ENCODE results near the gene RAB23.

The RAB23 gene

DNA sequence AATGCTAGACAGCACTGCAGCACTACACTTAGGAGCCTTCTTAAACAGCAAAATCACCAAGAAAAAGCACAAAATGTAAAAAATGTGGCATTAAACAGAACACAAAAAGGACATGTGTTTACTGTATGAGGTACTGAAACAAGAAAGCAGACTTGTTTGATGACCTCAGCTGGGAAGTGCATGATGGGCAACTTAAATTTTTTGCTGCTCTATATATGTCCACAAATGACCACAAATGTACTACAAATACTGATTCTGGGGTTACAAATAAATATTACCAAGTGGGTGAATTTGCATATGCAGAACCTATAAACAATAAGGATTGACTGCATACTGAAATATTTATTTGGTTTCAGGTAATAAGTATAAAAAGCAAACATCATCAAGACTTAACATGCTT lies 13.1 kb downstream of the RAB23 start:
- H3K9ac ChIP-seq (ENCODE audit: low read depth, low read length, poor library complexity, severe bottlenecking), result no peak overlapping the region
- no peak overlapping the region for H3K4me2 ChIP-seq (ENCODE audit: low read depth, low read length, poor library complexity, severe bottlenecking)
- H3K36me3 ChIP-seq (ENCODE audit: insufficient read depth, low read length), result peaks cover 5% of the 10 kb centered on the region; the same call in 1 of the 2 replicates
- peaks cover 6% of the 10 kb centered on the region for H4K20me1 ChIP-seq (ENCODE audit: insufficient read depth, low read length, poor library complexity, severe bottlenecking)
- no peaks in the 10 kb centered on the region for H3K9me3 ChIP-seq (ENCODE audit: insufficient read depth, low read depth, low read length)
- H3K79me2 ChIP-seq (ENCODE audit: insufficient read depth, low read length), result peaks cover 35% of the 10 kb centered on the region
- peaks cover 27% of the 10 kb centered on the region for H3K4me1 ChIP-seq (ENCODE audit: insufficient read depth, low read length, poor library complexity, severe bottlenecking)
- no peak overlapping the region for H2AFZ ChIP-seq (ENCODE audit: low read length)
- no peaks in the 10 kb centered on the region for H3K9me2 ChIP-seq (replicated peaks; ENCODE audit: low read depth, low read length)
- H3K4me3 ChIP-seq (ENCODE audit: low read length, poor library complexity, severe bottlenecking), result no peak overlapping the region
- TF ChIP-seq, protein P1, sequence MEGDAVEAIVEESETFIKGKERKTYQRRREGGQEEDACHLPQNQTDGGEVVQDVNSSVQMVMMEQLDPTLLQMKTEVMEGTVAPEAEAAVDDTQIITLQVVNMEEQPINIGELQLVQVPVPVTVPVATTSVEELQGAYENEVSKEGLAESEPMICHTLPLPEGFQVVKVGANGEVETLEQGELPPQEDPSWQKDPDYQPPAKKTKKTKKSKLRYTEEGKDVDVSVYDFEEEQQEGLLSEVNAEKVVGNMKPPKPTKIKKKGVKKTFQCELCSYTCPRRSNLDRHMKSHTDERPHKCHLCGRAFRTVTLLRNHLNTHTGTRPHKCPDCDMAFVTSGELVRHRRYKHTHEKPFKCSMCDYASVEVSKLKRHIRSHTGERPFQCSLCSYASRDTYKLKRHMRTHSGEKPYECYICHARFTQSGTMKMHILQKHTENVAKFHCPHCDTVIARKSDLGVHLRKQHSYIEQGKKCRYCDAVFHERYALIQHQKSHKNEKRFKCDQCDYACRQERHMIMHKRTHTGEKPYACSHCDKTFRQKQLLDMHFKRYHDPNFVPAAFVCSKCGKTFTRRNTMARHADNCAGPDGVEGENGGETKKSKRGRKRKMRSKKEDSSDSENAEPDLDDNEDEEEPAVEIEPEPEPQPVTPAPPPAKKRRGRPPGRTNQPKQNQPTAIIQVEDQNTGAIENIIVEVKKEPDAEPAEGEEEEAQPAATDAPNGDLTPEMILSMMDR (conservative IDR thresholded peaks at IDR 0.05; ENCODE audit: low read length), result no peak
- no peak for TF ChIP-seq EZH2phosphoT487 (IDR thresholded peaks at IDR 0.05; ENCODE audit: borderline replicate concordance)
- H3F3A ChIP-seq (ENCODE audit: low read depth), result no peaks in the 10 kb centered on the region
- H3K27me3 ChIP-seq (ENCODE audit: insufficient read depth, low read length, poor library complexity, severe bottlenecking), result no peaks in the 10 kb centered on the region

GRCh38 chr6:57207872-57208271 lies 14.2 kb downstream of the RAB23 start:
- Histone ChIP-seq H3K4me2 (ENCODE audit: low read depth, low read length, poor library complexity, severe bottlenecking) (no peak overlapping the region), H3K36me3 (ENCODE audit: insufficient read depth, low read length) (peaks cover 5% of the 10 kb centered on the region; the same call in 1 of the 2 replicates)

DNA sequence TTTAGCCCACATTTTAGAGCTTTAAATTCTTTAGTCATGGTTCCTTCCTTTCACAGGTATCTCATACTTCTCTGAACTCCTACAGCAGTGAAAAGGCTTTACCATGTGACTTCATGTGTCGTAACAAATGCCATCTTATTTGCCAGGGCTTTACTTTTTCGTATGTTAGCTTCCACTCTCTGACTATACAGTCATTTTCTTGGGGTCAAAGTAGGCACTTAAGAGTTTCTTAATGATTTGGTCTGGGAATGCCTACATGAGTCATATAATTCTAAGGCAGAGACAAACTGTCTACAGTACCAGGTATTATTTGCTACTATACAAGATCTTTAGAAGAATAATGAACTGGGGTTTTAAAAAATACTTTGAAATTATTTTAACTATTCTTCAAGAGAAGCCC lies 15.0 kb downstream of the RAB23 start:
- Histone ChIP-seq H3K27me3 (ENCODE audit: insufficient read depth, low read length, poor library complexity, severe bottlenecking) (no peaks in the 10 kb centered on the region), H3K9ac (ENCODE audit: low read depth, low read length, poor library complexity, severe bottlenecking) (no peak overlapping the region)
- TF ChIP-seq EZH2phosphoT487 (IDR thresholded peaks at IDR 0.05; ENCODE audit: borderline replicate concordance), result no peak

More at GRCh38 chr6:57207872-57208271, 14.2 kb downstream of the RAB23 start:
- no peaks in the 10 kb centered on the region for H4K20me1 ChIP-seq (ENCODE audit: insufficient read depth, low read length, poor library complexity, severe bottlenecking)
- H3K9ac ChIP-seq (ENCODE audit: low read depth, low read length, poor library complexity, severe bottlenecking), result no peak overlapping the region
- H3K4me3 ChIP-seq (ENCODE audit: low read length, poor library complexity, severe bottlenecking), result no peak overlapping the region
- H3K9me2 ChIP-seq (replicated peaks; ENCODE audit: low read depth, low read length), result no peaks in the 10 kb centered on the region
- no peaks in the 10 kb centered on the region for H3K9me3 ChIP-seq (ENCODE audit: insufficient read depth, low read depth, low read length)
- no peaks in the 10 kb centered on the region for H3F3A ChIP-seq (ENCODE audit: low read depth)
- H3K79me2 ChIP-seq (ENCODE audit: insufficient read depth, low read length), result peaks cover 23% of the 10 kb centered on the region; the same call in 1 of the 2 replicates
- H3K4me1 ChIP-seq (ENCODE audit: insufficient read depth, low read length, poor library complexity, severe bottlenecking), result peaks cover 17% of the 10 kb centered on the region
- no peak overlapping the region for H2AFZ ChIP-seq (ENCODE audit: low read length)
- no peaks in the 10 kb centered on the region for H3K27me3 ChIP-seq (ENCODE audit: insufficient read depth, low read length, poor library complexity, severe bottlenecking)
- TF ChIP-seq EZH2phosphoT487 (IDR thresholded peaks at IDR 0.05; ENCODE audit: borderline replicate concordance), result no peak
- TF ChIP-seq, protein P1 (conservative IDR thresholded peaks at IDR 0.05; ENCODE audit: low read length), result no peak

More for the DNA sequence above, 15.0 kb downstream of the RAB23 start:
- H3F3A ChIP-seq (ENCODE audit: low read depth), result no peaks in the 10 kb centered on the region
- peaks cover 5% of the 10 kb centered on the region; the same call in 1 of the 2 replicates for H3K36me3 ChIP-seq (ENCODE audit: insufficient read depth, low read length)
- no peak overlapping the region for H3K4me2 ChIP-seq (ENCODE audit: low read depth, low read length, poor library complexity, severe bottlenecking)
- H2AFZ ChIP-seq (ENCODE audit: low read length), result no peak overlapping the region
- H3K79me2 ChIP-seq (ENCODE audit: insufficient read depth, low read length), result peaks cover 16% of the 10 kb centered on the region; the same call in 1 of the 2 replicates
- no peaks in the 10 kb centered on the region for H3K9me2 ChIP-seq (replicated peaks; ENCODE audit: low read depth, low read length)
- H3K4me1 ChIP-seq (ENCODE audit: insufficient read depth, low read length, poor library complexity, severe bottlenecking), result peaks cover 17% of the 10 kb centered on the region
- H3K9me3 ChIP-seq (ENCODE audit: insufficient read depth, low read depth, low read length), result no peaks in the 10 kb centered on the region
- no peaks in the 10 kb centered on the region for H4K20me1 ChIP-seq (ENCODE audit: insufficient read depth, low read length, poor library complexity, severe bottlenecking)
- H3K4me3 ChIP-seq (ENCODE audit: low read length, poor library complexity, severe bottlenecking), result no peak overlapping the region

All from Loucy (cell line).